ENCODE results near the gene JARID2.

The JARID2 gene

DNA sequence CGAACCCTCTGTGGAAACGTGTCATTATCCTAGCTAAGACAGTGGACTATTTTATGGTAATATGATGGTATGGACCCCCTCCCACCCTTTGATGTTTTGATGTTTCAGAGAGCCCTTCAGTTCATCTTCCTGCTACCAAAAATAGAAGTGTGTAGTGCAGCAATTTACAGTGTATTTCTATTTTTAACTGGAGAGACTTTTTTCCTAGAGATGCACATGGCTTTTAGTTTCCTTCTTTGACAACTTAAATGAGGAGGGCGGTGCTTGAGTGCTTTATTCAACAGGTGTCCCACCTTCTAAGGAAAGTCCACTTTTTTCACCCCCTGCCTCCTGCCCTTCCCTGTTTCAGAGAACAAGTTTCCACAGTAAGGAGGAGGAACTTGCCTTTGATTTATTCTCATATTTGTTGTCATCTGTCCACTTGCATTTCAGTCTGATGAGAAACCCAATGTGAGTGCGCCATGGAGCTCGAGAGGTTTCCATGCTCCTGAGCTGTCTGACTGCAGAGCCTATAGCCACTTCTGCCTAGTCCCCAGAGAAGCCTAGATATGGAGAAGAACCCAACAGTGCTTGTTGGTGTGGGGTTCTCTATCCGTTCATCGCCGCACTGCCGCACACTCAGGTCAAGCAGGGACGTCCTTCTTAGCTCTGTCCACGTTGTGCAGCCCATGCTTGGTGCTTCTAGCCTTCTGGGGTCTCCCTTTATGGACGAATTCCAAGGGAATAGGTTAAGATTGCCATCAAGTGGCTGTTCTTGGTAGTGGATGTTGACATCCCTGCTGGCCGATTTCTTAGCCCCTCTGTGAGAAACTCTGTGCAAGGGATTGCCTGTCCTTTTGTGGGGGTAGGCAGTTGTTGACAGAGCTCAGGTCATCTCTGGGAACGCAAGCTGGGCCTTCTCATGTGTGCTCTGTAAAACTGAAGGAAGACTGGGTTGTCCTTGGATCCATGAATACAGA lies 144.2 kb downstream of the JARID2 start:
- no peak overlapping the region for H3K4me2 ChIP-seq (ENCODE audit: low read length)
- no peaks in the 10 kb centered on the region for H3K27me3 ChIP-seq (ENCODE audit: control insufficient read depth, insufficient read depth, low read length)
- no peaks in the 10 kb centered on the region for H3K4me1 ChIP-seq (ENCODE audit: control insufficient read depth, insufficient read depth, low read length)
- no peaks in the 10 kb centered on the region for H3K36me3 ChIP-seq (ENCODE audit: insufficient read depth, low read length)
- H3K4me3 ChIP-seq (ENCODE audit: low read length) = no peak overlapping the region
- no peaks in the 10 kb centered on the region for H3K9me3 ChIP-seq (replicated peaks; ENCODE audit: low read length)
- H3K9ac ChIP-seq (ENCODE audit: low read depth, low read length) = no peak overlapping the region

DNA sequence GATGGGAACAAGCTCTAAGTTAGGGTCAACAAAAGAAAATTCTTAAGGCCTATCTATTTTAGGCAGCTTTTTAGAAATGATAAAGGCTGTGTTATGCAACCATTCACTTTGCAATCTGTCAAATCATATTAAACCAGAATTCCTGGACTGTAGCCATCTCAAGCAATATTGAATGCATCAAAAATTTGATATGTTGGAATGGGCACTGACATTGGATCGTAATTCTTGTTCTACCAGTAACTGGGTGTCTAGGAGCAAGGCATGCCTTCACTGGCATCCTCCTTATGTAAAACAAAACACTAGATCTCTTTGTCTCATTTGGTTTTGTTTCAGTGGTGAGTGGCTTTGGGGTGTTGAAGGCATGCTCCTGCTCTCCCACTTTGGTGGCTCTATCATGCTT lies 145.6 kb downstream of the JARID2 start:
- H3K4me3 ChIP-seq (ENCODE audit: low read length) = no peak overlapping the region

DNA sequence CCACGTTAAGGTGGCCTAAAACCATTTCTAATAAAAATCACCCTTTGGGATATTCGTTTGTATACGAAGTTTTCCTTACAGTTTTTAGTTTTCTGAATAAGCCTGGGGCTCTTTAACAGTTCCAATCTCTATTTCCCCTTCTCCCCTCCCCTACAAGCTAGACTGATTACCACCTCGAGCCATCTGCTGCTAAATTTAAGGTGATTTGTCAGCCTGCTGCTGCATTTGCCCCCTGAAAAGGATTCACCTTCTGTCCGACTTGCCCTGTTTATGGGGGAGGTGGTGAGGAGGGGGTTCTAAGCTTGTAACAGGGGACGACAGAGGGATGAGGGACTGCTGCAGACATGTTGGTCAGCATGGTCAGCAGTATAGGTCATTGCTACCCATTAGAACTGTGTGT lies 146.3 kb downstream of the JARID2 start:
- Histone ChIP-seq H3K9ac (ENCODE audit: low read depth, low read length) (no peak overlapping the region), H3K27me3 (ENCODE audit: control insufficient read depth, insufficient read depth, low read length) (no peaks in the 10 kb centered on the region), H3K4me1 (ENCODE audit: control insufficient read depth, insufficient read depth, low read length) (no peaks in the 10 kb centered on the region)

More for the DNA sequence above, 145.6 kb downstream of the JARID2 start:
- Histone ChIP-seq H3K4me1 (ENCODE audit: control insufficient read depth, insufficient read depth, low read length) (no peaks in the 10 kb centered on the region), H3K9me3 (replicated peaks; ENCODE audit: low read length) (no peaks in the 10 kb centered on the region), H3K27me3 (ENCODE audit: control insufficient read depth, insufficient read depth, low read length) (no peaks in the 10 kb centered on the region), H3K9ac (ENCODE audit: low read depth, low read length) (no peak overlapping the region), H3K4me2 (ENCODE audit: low read length) (no peak overlapping the region), H3K36me3 (ENCODE audit: insufficient read depth, low read length) (no peaks in the 10 kb centered on the region)

DNA sequence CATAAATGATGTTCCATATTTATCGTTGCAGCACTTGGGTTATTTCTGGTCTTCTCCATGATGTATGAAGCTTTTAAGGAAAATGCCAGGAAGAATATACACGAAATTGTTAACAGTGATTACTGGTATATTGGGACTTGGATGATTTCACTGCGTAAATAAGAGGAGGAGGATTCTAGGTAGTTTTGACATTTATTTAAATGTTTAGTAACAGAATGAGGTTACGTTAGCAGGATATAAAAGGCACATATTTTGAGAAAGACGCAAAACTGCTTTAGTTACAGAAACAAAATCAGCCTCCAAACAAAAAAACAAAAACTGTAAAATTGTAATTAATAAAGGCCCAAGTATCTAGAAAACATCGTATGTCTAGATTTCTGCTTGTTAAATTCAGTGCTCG lies 147.7 kb downstream of the JARID2 start:
- no peak overlapping the region for H3K9ac ChIP-seq (ENCODE audit: low read depth, low read length)
- no peaks in the 10 kb centered on the region for H3K36me3 ChIP-seq (ENCODE audit: insufficient read depth, low read length)
- H3K4me3 ChIP-seq (ENCODE audit: low read length) = no peak overlapping the region
- H3K4me2 ChIP-seq (ENCODE audit: low read length) = no peak overlapping the region
- H3K9me3 ChIP-seq (replicated peaks; ENCODE audit: low read length) = no peaks in the 10 kb centered on the region
- H3K4me1 ChIP-seq (ENCODE audit: control insufficient read depth, insufficient read depth, low read length) = no peaks in the 10 kb centered on the region
- no peaks in the 10 kb centered on the region for H3K27me3 ChIP-seq (ENCODE audit: control insufficient read depth, insufficient read depth, low read length)

More for the DNA sequence above, 146.3 kb downstream of the JARID2 start:
- Histone ChIP-seq H3K4me2 (ENCODE audit: low read length) (no peak overlapping the region), H3K9me3 (replicated peaks; ENCODE audit: low read length) (no peaks in the 10 kb centered on the region), H3K36me3 (ENCODE audit: insufficient read depth, low read length) (no peaks in the 10 kb centered on the region), H3K4me3 (ENCODE audit: low read length) (no peak overlapping the region)

DNA sequence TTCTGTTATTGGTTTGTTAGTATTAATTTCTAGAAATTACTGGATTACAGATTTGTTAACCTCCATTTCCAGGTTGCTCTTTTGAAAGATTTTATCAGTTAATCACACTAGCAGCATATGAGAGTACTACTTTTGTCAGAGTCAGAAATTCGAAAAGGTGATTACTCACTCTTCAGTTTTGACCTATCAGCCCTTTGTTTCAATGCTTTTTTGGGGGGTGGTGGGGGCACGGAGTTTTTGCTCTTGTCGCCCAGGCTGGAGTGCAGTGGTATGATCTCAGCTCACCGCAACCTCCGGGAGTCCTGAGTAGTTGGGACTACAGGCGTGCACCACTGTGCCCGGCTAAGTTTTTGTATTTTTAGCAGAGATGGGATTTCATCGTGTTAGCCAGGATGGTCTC lies 149.2 kb downstream of the JARID2 start:
- Histone ChIP-seq H3K4me3 (ENCODE audit: low read length) (no peak overlapping the region), H3K27me3 (ENCODE audit: control insufficient read depth, insufficient read depth, low read length) (no peaks in the 10 kb centered on the region)

DNA sequence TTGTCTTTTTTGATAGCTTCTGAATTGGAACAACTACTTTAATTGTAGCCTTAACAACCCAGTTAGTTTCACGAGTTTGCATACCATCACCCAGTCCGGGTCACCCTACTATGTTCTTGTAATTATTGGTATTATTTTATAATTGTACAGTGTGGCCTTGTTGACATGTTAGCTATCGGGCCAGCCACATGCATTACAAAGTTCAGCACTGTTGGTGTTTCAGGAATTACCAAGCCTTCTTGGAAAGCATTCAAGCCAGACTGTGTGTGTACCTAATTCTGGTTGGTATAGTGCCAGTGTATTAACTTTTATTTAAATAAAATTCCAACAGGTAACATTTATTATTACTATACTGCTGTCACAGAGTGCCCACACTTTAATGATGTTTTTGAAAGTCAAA lies 150.9 kb downstream of the JARID2 start:
- H3K27me3 ChIP-seq (ENCODE audit: control insufficient read depth, insufficient read depth, low read length) = no peaks in the 10 kb centered on the region
- H3K36me3 ChIP-seq (ENCODE audit: insufficient read depth, low read length) = no peaks in the 10 kb centered on the region
- H3K9me3 ChIP-seq (replicated peaks; ENCODE audit: low read length) = no peaks in the 10 kb centered on the region
- H3K4me3 ChIP-seq (ENCODE audit: low read length) = no peak overlapping the region
- no peak overlapping the region for H3K4me2 ChIP-seq (ENCODE audit: low read length)
- no peak overlapping the region for H3K9ac ChIP-seq (ENCODE audit: low read depth, low read length)
- H3K4me1 ChIP-seq (ENCODE audit: control insufficient read depth, insufficient read depth, low read length) = peaks cover 11% of the 10 kb centered on the region

More for the DNA sequence above, 149.2 kb downstream of the JARID2 start:
- Histone ChIP-seq H3K9ac (ENCODE audit: low read depth, low read length) (no peak overlapping the region), H3K4me1 (ENCODE audit: control insufficient read depth, insufficient read depth, low read length) (peaks cover 6% of the 10 kb centered on the region), H3K4me2 (ENCODE audit: low read length) (no peak overlapping the region), H3K9me3 (replicated peaks; ENCODE audit: low read length) (no peaks in the 10 kb centered on the region), H3K36me3 (ENCODE audit: insufficient read depth, low read length) (no peaks in the 10 kb centered on the region)

DNA sequence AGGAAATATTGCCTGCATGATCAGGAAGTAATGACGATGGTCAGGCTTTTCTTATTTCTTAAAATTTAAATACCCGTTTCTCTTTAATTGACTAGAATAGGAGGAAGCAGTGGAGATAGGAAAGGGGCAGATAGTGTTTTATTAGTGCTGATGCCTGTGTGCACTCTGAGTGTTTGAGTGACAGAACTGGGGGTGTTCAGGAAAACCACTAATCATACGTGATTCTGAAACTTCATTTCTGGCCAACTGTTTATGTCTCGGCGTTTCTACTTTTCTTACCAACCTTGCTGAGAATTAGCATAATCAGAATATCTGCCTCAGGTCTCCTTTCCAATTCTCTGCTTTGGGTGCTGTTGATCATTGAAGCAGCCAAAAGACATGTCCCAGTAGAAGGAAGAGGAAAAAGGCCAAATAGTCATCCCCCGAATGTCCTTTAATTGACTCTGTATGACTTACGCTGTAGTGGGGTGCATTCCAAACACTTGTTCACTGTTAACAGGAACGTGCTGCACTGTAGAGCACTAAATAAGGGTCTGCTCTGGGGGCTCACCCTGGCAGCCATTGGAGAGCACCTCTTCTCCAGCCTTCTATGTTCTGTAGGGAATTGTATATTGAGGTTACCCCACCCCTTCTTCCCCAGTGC lies 152.9 kb downstream of the JARID2 start:
- Histone ChIP-seq H3K4me3 (ENCODE audit: low read length) (no peak overlapping the region), H3K4me1 (ENCODE audit: control insufficient read depth, insufficient read depth, low read length) (peaks cover 13% of the 10 kb centered on the region)

DNA sequence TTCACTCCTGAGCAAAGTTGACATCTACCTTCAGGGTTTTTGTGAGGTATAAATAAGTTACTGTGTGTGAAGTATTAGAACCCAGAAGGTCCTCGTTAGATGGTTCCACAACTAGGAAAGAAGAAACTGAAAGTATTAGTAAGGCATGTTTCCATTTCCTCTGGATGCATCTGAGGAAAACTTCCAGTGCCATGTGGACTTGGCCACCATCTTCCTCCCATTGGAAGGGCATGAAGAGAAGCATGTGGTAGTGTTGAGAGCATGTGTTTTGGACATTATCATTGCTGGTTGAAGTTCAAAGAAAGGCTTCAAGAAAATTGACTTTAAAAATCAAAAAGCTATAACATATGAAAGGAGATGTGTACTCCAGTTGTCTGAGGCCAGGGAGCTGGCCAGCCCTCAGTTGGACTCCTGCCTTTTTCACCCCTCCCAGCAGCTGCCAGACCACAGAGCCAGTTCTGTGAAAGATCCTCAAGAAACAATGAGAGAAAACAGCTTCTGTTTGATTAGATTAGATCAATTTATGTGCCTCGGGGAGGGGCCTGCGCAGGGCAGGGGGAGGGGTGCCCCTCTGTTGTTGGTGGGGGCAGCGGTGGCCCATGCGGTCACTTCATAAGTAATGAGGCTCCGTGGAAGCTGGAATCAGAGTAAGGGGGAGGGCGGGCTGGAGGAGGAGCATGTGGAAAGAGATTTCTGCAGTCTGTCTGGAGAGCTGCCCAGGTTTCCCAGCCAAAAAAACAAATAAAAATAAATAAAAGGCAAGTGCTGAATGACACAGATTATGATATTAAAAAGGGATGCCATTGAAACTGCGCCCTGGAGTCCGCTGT lies 154.0 kb downstream of the JARID2 start:
- no peaks in the 10 kb centered on the region for H3K9me3 ChIP-seq (replicated peaks; ENCODE audit: low read length)
- H3K27me3 ChIP-seq (ENCODE audit: control insufficient read depth, insufficient read depth, low read length) = no peaks in the 10 kb centered on the region
- no peaks in the 10 kb centered on the region for H3K36me3 ChIP-seq (ENCODE audit: insufficient read depth, low read length)
- H3K4me1 ChIP-seq (ENCODE audit: control insufficient read depth, insufficient read depth, low read length) = peaks cover 22% of the 10 kb centered on the region
- H3K9ac ChIP-seq (ENCODE audit: low read depth, low read length) = peak overlapping the region; percentile 18
- peak overlapping the region; percentile 82 for H3K4me2 ChIP-seq (ENCODE audit: low read length)
- H3K4me3 ChIP-seq (ENCODE audit: low read length) = peak overlapping the region; percentile 54

More for the DNA sequence above, 152.9 kb downstream of the JARID2 start:
- H3K27me3 ChIP-seq (ENCODE audit: control insufficient read depth, insufficient read depth, low read length) = no peaks in the 10 kb centered on the region
- no peaks in the 10 kb centered on the region for H3K9me3 ChIP-seq (replicated peaks; ENCODE audit: low read length)
- no peak overlapping the region for H3K9ac ChIP-seq (ENCODE audit: low read depth, low read length)
- H3K4me2 ChIP-seq (ENCODE audit: low read length) = no peak overlapping the region
- no peaks in the 10 kb centered on the region for H3K36me3 ChIP-seq (ENCODE audit: insufficient read depth, low read length)

DNA sequence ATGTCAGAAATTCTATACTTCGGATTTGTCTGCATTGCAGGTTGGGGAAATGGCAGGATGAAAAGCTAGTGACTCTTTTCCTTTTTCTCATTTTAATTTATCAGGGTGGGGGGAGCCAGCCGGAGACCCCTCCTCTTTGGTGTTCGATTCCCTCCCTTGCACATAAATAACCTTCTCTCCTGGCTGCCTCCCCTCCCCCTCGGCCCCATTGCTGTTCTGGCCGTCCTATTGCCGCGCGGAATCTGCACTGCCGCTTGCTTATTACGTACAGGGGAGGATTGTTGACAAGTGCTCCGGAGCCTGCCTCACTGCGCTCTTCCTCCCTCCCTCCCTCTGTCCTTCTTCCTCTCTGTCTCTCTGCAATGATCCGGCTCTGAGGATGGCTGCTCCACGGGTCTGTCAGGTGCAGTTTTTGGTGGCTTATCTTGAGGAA lies 154.7 kb downstream of the JARID2 start:
- Histone ChIP-seq H3K4me3 (ENCODE audit: low read length) (peak overlapping the region; percentile 54), H3K9ac (ENCODE audit: low read depth, low read length) (no peak overlapping the region), H3K36me3 (ENCODE audit: insufficient read depth, low read length) (no peaks in the 10 kb centered on the region), H3K4me2 (ENCODE audit: low read length) (peak overlapping the region; percentile 82), H3K4me1 (ENCODE audit: control insufficient read depth, insufficient read depth, low read length) (peaks cover 22% of the 10 kb centered on the region), H3K27me3 (ENCODE audit: control insufficient read depth, insufficient read depth, low read length) (no peaks in the 10 kb centered on the region), H3K9me3 (replicated peaks; ENCODE audit: low read length) (no peaks in the 10 kb centered on the region)

DNA sequence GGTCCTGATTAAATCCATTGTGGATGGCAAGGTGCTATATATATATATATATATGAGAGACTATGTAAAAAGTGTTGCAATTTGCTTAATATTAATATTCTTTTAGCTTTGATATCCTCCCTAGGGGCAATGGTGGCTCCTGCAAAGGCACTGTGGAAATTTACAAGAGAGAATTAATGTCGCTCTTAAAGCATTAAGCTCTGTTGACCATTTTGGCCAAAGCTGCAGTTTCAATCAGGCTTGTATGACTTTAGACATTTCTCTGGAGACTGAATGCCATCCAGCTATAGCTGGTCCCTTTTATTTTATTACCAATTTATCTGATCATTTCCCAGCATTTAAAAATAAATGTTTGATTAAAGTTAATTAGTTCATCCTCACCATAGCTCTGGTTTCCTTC lies 155.3 kb downstream of the JARID2 start:
- Histone ChIP-seq H3K4me1 (ENCODE audit: control insufficient read depth, insufficient read depth, low read length) (peaks cover 22% of the 10 kb centered on the region), H3K9me3 (replicated peaks; ENCODE audit: low read length) (no peaks in the 10 kb centered on the region), H3K9ac (ENCODE audit: low read depth, low read length) (no peak overlapping the region), H3K4me3 (ENCODE audit: low read length) (no peak overlapping the region), H3K36me3 (ENCODE audit: insufficient read depth, low read length) (no peaks in the 10 kb centered on the region), H3K4me2 (ENCODE audit: low read length) (no peak overlapping the region), H3K27me3 (ENCODE audit: control insufficient read depth, insufficient read depth, low read length) (no peaks in the 10 kb centered on the region)

DNA sequence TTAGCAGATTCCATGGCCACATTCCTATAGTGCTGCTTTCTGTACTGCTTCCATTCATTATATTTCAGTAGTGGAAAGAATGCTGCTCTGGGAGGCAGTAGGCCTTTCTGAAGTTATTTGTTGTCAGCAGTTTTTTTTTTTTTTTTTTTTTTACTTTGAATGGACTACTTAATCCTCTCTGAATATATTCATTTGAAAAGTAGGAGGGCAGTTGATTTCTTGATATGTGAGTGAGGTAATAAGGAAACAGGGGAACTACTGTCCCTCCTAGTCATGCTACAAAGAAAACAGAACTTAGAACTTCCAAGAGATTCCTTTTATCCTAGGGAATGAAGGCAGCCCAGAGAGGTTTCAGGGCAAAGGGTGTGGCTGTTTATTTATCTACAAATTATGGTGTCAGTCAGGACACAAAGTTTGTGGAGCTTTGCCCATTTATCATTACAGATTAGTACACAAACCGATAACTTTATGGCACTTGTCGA lies 155.9 kb downstream of the JARID2 start:
- no peak overlapping the region for H3K4me2 ChIP-seq (ENCODE audit: low read length)
- no peak overlapping the region for H3K4me3 ChIP-seq (ENCODE audit: low read length)
- no peak overlapping the region for H3K9ac ChIP-seq (ENCODE audit: low read depth, low read length)
- H3K4me1 ChIP-seq (ENCODE audit: control insufficient read depth, insufficient read depth, low read length) = peaks cover 22% of the 10 kb centered on the region
- no peaks in the 10 kb centered on the region for H3K9me3 ChIP-seq (replicated peaks; ENCODE audit: low read length)
- no peaks in the 10 kb centered on the region for H3K36me3 ChIP-seq (ENCODE audit: insufficient read depth, low read length)
- H3K27me3 ChIP-seq (ENCODE audit: control insufficient read depth, insufficient read depth, low read length) = no peaks in the 10 kb centered on the region

All from skeletal muscle satellite cell (primary cell).